ENCODE data around the gene PBX2. TPM values are rescaled to one million over a fixed set of nuclear protein-coding genes. Genes with fewer than 3 reads are reported as not detected.
A peak's percentile ranks its signal among the peaks of the same experiment; 100 is the strongest.

Gene PBX2
- polyA plus RNA-seq = 100 to 1,000 TPM in 1 of 4 donors, 10 to 100 TPM in 3; 17.6 to 119 (median 29.9) TPM
- long read RNA-seq, donor 1, transcript PBX2-201 (9 exons, 3,205 nt) = major isoform, 12 of 32 reads
- long read RNA-seq, donor 1, partial matches to known transcripts = 15 of 32 reads
- long read RNA-seq, donor 1, other reads (novel, unspliced or antisense) = 0 of 32 reads
- long read RNA-seq, donor 2, partial matches to known transcripts = 0 of 2 reads
- long read RNA-seq, donor 2, other reads (novel, unspliced or antisense) = 0 of 2 reads
- long read RNA-seq, donor 3, partial matches to known transcripts = 0 of 3 reads
- long read RNA-seq, donor 3, other reads (novel, unspliced or antisense) = 0 of 3 reads
- long read RNA-seq, donor 4, partial matches to known transcripts = 0 of 1 reads
- long read RNA-seq, donor 4, other reads (novel, unspliced or antisense) = 0 of 1 reads
- long read RNA-seq, donor 5 = 0 reads
- long read RNA-seq, donor 6, transcript PBX2-201 (9 exons, 3,205 nt) = major isoform, 6 of 9 reads
- long read RNA-seq, donor 6, partial matches to known transcripts = 0 of 9 reads
- long read RNA-seq, donor 6, other reads (novel, unspliced or antisense) = 0 of 9 reads
- long read RNA-seq, donor 7, transcript PBX2-201 (9 exons, 3,205 nt) = major isoform, 15 of 23 reads
- long read RNA-seq, donor 7, partial matches to known transcripts = 6 of 23 reads
- long read RNA-seq, donor 7, other reads (novel, unspliced or antisense) = 0 of 23 reads
- long read RNA-seq, donor 8, partial matches to known transcripts = 0 of 3 reads
- long read RNA-seq, donor 8, other reads (novel, unspliced or antisense) = 0 of 3 reads
- long read RNA-seq, donor 9, partial matches to known transcripts = 0 of 2 reads
- long read RNA-seq, donor 9, other reads (novel, unspliced or antisense) = 0 of 2 reads
- long read RNA-seq, donor 10, transcript PBX2-201 (9 exons, 3,205 nt) = major isoform, 5 of 8 reads
- long read RNA-seq, donor 10, partial matches to known transcripts = 0 of 8 reads
- long read RNA-seq, donor 10, other reads (novel, unspliced or antisense) = 0 of 8 reads

- H3K27ac ChIP-seq (ENCODE audit: low read depth in 1 of 3, low read length in 2 of 3) = peak within 1 kb of the TSS; percentile 76 to 99 (median 94)
- H3K27me3 ChIP-seq (ENCODE audit: control insufficient read depth in 3 of 3, insufficient read depth in 3 of 3, low read length in 3 of 3) = no peaks in the 10 kb centered on the region
- H3K4me3 ChIP-seq (ENCODE audit: low read depth in 1 of 3, low read length in 3 of 3) = peak within 1 kb of the TSS; percentile 76 to 94 (median 83)
- H3K36me3 ChIP-seq (ENCODE audit: control insufficient read depth in 3 of 3, insufficient read depth in 2 of 3, low read depth in 1 of 3, low read length in 3 of 3) = peaks cover 0 to 35% (median 5%) of the 10 kb centered on the region in 3 donors
- FAIRE-seq (no peak), DNase-seq (peak; percentile 91 to 94)
- H3K9me3 ChIP-seq (ENCODE audit: control insufficient read depth in 2 of 2, insufficient read depth in 1 of 2, low read depth in 1 of 2, low read length in 1 of 2) = no peaks in the 10 kb centered on the region
- peaks cover 10 to 54% (median 12%) of the 10 kb centered on the region in 3 donors for H3K4me1 ChIP-seq (ENCODE audit: control insufficient read depth in 3 of 3, insufficient read depth in 2 of 3, low read depth in 1 of 3, low read length in 2 of 3)
- WGBS, 3 donors = 1 to 3% (median 3%) methylated on average over 20 to 23 of the region's 23 CpGs
Measured at GRCh38 chr6:32190054-32190851, at the start of gene PBX2. PBX2 (minus strand) TSS chr6:32190202; CDS start chr6:32189915, 287 bp downstream.

DNA sequence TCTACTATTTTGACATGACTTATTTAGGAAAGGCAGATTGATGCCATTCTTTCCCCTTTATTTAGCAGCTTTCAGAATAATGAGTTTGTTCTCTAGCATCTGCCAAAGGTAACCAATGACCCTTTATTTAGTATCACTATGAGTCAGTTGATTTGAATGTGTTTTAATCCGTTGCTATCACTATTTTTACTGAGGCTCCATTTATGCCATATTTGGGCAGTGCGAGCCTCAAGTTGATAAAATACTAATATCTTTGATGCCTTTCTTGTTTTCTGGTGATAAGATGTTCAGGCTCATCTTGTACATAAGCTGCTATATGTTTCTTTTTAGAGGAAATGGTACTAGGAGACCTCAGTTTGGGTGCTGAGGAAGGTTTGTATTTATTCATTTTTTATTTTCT is 49.5 kb upstream of the PBX2 start:
- Histone ChIP-seq H3K9me3 (ENCODE audit: control insufficient read depth in 2 of 2, insufficient read depth in 1 of 2, low read depth in 1 of 2, low read length in 1 of 2) (no peaks in the 10 kb centered on the region), H3K4me1 (ENCODE audit: control insufficient read depth in 3 of 3, insufficient read depth in 2 of 3, low read depth in 1 of 3, low read length in 2 of 3) (no peaks in the 10 kb centered on the region), H3K4me3 (ENCODE audit: low read depth in 1 of 3, low read length in 3 of 3) (no peak overlapping the region), H3K27me3 (ENCODE audit: control insufficient read depth in 3 of 3, insufficient read depth in 3 of 3, low read length in 3 of 3) (peaks cover 0 to 8% (median 0%) of the 10 kb centered on the region in 3 donors), H3K36me3 (ENCODE audit: control insufficient read depth in 3 of 3, insufficient read depth in 2 of 3, low read depth in 1 of 3, low read length in 3 of 3) (no peaks in the 10 kb centered on the region), H3K27ac (ENCODE audit: low read depth in 1 of 3, low read length in 2 of 3) (no peak overlapping the region)
- WGBS, 3 donors = 62 to 67% (median 65%) methylated on average over 2 of the region's 2 CpGs
- DNase-seq (no peak), FAIRE-seq (no peak)

DNA sequence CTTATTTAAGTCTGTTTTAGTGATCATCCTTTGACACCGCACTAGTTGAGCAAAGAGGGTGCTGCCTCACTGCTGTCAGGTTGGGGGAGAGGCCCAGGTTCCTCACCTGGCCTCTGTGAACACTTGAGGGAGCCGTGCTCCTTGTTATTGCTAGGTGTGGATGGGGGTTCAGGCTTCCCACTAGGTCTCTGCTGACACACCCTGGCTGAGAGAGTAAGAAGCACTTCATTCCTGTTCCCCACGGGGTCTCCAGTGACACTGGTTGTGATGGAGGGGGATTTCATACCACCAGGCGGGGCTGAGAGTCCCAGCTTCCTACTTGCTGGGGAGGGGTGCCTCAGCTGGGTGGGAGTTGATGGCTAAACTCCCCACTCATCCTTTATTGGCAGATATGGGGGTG is 44.9 kb upstream of the PBX2 start:
- FAIRE-seq (no peak), DNase-seq (no peak)
- H3K27me3 ChIP-seq (ENCODE audit: control insufficient read depth in 3 of 3, insufficient read depth in 3 of 3, low read length in 3 of 3) = no peaks in the 10 kb centered on the region
- WGBS, 3 donors = 51 to 60% (median 53%) methylated on average over 4 of the region's 4 CpGs
- no peaks in the 10 kb centered on the region for H3K9me3 ChIP-seq (ENCODE audit: control insufficient read depth in 2 of 2, insufficient read depth in 1 of 2, low read depth in 1 of 2, low read length in 1 of 2)
- H3K4me1 ChIP-seq (ENCODE audit: control insufficient read depth in 3 of 3, insufficient read depth in 2 of 3, low read depth in 1 of 3, low read length in 2 of 3) = no peaks in the 10 kb centered on the region
- no peak overlapping the region for H3K4me3 ChIP-seq (ENCODE audit: low read depth in 1 of 3, low read length in 3 of 3)
- no peaks in the 10 kb centered on the region for H3K36me3 ChIP-seq (ENCODE audit: control insufficient read depth in 3 of 3, insufficient read depth in 2 of 3, low read depth in 1 of 3, low read length in 3 of 3)
- H3K27ac ChIP-seq (ENCODE audit: low read depth in 1 of 3, low read length in 2 of 3) = peak overlapping the region in 1 of 3 donors; percentile 18

- DNase-seq (no peak), FAIRE-seq (no peak)
- Histone ChIP-seq H3K36me3 (ENCODE audit: control insufficient read depth in 3 of 3, insufficient read depth in 2 of 3, low read depth in 1 of 3, low read length in 3 of 3) (no peaks in the 10 kb centered on the region), H3K4me1 (ENCODE audit: control insufficient read depth in 3 of 3, insufficient read depth in 2 of 3, low read depth in 1 of 3, low read length in 2 of 3) (no peaks in the 10 kb centered on the region), H3K4me3 (ENCODE audit: low read depth in 1 of 3, low read length in 3 of 3) (no peak overlapping the region), H3K27me3 (ENCODE audit: control insufficient read depth in 3 of 3, insufficient read depth in 3 of 3, low read length in 3 of 3) (no peaks in the 10 kb centered on the region), H3K27ac (ENCODE audit: low read depth in 1 of 3, low read length in 2 of 3) (no peak overlapping the region), H3K9me3 (ENCODE audit: control insufficient read depth in 2 of 2, insufficient read depth in 1 of 2, low read depth in 1 of 2, low read length in 1 of 2) (no peaks in the 10 kb centered on the region)
- WGBS, 3 donors = 87 to 90% (median 87%) methylated on average over 7 of the region's 7 CpGs
Measured at GRCh38 chr6:32226434-32226833, 36.4 kb upstream of the PBX2 start.

DNA sequence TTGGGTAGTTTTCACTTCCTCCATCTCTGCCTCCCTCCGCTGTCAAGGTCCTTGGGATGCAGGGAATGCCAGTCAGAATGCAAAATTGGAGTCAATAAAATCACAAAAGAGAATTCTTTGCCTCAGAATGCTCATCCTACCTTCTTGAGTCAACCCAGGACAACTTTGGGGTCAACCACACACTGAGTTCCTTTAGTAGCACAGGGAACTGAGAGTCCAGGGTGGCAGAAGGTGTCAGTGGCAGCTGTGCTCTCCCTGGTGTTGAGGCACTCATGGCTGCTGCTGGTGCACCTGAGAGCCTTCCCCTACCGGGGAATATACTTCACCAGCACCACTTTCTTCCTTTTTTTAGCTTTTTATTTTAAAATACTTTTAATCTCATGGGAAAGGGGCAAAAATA is 34.7 kb upstream of the PBX2 start:
- FAIRE-seq (no peak), DNase-seq (no peak)
- no peaks in the 10 kb centered on the region for H3K36me3 ChIP-seq (ENCODE audit: control insufficient read depth in 3 of 3, insufficient read depth in 2 of 3, low read depth in 1 of 3, low read length in 3 of 3)
- H3K9me3 ChIP-seq (ENCODE audit: control insufficient read depth in 2 of 2, insufficient read depth in 1 of 2, low read depth in 1 of 2, low read length in 1 of 2) = no peaks in the 10 kb centered on the region
- H3K4me1 ChIP-seq (ENCODE audit: control insufficient read depth in 3 of 3, insufficient read depth in 2 of 3, low read depth in 1 of 3, low read length in 2 of 3) = no peaks in the 10 kb centered on the region
- H3K27ac ChIP-seq (ENCODE audit: low read depth in 1 of 3, low read length in 2 of 3) = no peak overlapping the region
- H3K4me3 ChIP-seq (ENCODE audit: low read depth in 1 of 3, low read length in 3 of 3) = no peak overlapping the region
- no peaks in the 10 kb centered on the region for H3K27me3 ChIP-seq (ENCODE audit: control insufficient read depth in 3 of 3, insufficient read depth in 3 of 3, low read length in 3 of 3)
- WGBS, 3 donors = 73 to 85% (median 75%) methylated on average over 2 of the region's 2 CpGs

GRCh38 chr6:32223258-32224235 is 33.5 kb upstream of the PBX2 start, which contains the start of gene NOTCH4:
NOTCH4 (minus strand) TSS chr6:32224067; CDS start chr6:32223928, 139 bp downstream.
- Histone ChIP-seq H3K9me3 (ENCODE audit: control insufficient read depth in 2 of 2, insufficient read depth in 1 of 2, low read depth in 1 of 2, low read length in 1 of 2) (no peaks in the 10 kb centered on the region), H3K36me3 (ENCODE audit: control insufficient read depth in 3 of 3, insufficient read depth in 2 of 3, low read depth in 1 of 3, low read length in 3 of 3) (no peaks in the 10 kb centered on the region), H3K27me3 (ENCODE audit: control insufficient read depth in 3 of 3, insufficient read depth in 3 of 3, low read length in 3 of 3) (peaks cover 0 to 1% (median 0%) of the 10 kb centered on the region in 3 donors), H3K27ac (ENCODE audit: low read depth in 1 of 3, low read length in 2 of 3) (peak within 1 kb of the TSS in 1 of 3 donors; percentile 39), H3K4me1 (ENCODE audit: control insufficient read depth in 3 of 3, insufficient read depth in 2 of 3, low read depth in 1 of 3, low read length in 2 of 3) (no peaks in the 10 kb centered on the region), H3K4me3 (ENCODE audit: low read depth in 1 of 3, low read length in 3 of 3) (no peak within 1 kb of the TSS)
- WGBS, 3 donors = 54 to 72% (median 69%) methylated on average over 20 of the region's 20 CpGs
- DNase-seq (no peak), FAIRE-seq (no peak)

All from small intestine (tissue), 16 donors.